Kidney tubule cell (primary cell): ENCODE measurements around the gene RPL18.
"Not testable (repeated sequence)": the region's sequence is repeated elsewhere in the genome, so short reads cannot be mapped to it uniquely, and the experiment has no call there.

Source experiments
- DNase-seq: peaks from one replicate; pipeline ENCODE4 v3.0.0-alpha.2; 2018; ENCODE audit warnings: low spot score

The RPL18 gene

DNA sequence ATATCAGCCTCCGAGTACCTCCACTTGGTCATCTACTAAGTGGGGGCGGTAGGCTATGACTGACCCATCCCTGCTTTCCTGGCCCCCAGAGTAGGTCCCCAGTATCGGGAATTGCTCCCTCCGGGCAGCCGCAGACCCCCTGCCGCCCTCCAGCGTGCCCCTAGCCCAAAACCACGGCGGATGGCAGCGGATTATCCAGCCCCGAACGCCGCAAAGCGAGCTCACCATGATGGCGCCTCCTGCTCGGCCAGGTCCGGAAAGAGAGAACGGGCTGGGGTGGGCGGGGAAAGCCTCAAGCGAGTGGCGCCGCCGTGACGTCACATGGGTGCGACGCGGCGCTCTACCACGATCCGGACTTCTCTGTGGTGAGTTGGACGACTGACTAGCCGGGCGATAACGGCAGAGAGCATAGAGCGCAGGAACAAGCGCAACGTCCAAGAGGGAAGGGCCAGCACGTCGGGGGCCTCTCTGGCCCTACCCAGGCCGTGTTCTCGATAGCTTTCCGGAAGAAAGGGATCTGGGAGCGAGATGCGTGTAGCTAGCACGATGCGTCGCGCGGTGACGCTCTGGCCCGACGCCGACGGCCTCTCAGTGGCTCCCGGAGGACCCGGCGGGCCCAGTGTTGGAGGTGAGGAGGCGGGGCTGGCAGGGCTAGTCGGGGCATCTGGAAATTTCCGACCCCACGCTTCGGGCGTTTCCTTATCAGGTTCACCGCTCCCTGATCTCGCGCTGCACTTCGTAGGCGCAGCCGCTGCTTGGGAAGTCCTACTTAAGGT is at the start of gene RPL18, which contains the start of gene SPHK2:
Gene RPL18, minus strand, starts transcription at position 263 of the 776 bp plus-strand sequence. Its CDS starts 35 bp downstream, at position 228.
Gene SPHK2, plus strand, starts transcription at position 591 of the 776 bp plus-strand sequence. CDS start 1,009 bp downstream, outside the sequence.
- DNase-seq: peak; percentile 100

DNA sequence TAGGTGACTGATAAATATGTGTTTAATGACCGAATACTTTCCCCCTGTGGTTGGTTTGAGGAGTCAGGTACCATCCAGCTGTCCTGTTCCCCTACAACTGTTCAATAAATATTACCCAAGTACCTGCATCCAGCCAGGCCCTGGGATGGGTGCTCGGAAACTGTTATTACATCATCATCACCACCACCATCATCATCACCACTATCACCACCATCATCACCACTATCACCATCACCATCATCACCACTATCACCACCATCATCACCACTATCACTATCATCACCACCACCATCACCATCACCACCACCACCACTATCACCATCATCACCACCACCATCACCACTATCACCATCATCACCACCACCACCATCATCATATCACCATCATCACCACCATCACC is 49.8 kb upstream of the RPL18 start:
- DNase-seq: no peak

DNA sequence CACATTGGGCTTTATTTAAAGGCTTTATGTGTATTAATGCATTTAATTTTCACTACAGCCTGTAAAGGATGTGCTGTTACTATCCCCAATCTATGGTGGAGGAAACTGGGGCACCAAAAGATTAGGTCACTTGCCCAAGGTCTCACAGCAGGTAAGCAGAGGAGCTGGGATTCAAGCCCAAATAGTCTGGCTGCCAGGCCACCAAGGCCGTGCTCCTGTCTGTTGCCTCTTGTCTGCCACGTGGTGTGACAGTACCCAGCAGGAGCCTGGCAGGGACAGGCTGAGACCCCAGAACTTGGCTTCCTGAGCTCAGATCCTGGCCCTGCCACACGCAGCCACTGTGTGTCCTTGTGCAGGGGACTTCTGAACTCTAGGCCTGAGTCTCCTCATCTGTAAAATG is 49.4 kb upstream of the RPL18 start:
- no peak for DNase-seq

DNA sequence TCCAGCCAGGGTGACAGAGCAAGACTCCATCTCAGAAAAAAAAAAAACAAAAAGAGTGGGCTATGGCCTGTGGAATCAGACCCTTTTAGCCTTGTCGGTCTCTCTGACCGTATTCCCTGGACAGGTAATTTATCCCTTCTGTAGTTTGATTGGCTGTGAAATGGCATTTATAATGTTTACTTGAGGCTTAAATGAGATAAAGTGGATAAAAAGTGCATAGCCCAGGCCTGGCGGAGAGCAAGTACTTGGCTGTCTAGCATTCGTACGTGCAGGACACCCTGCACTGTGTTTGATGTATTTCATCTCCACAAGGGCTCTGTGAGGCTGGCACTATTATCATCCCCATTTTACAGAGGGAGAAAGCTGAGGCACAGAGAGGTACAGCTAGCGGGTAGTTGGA is 46.8 kb upstream of the RPL18 start:
- DNase-seq: no peak

DNA sequence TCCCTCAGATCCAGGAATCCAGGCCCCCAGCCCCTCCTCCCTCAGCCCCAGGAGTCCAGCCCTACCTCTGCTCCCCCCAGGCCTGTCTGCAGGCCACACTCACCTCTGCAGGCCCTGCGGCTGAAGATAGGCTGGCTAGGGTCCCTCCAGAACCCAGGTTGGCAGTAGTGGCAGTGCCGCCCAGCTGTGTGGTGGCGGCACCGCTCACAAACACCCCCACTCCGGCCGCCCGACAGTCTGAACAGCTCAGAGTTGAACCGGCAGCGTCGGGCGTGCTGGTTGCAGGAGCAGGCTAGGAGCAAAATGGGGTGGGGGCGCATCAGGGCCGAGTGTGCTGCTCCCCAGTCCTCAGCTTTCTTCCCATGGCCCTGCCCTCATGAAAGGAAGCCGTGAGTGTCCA is 45.5 kb upstream of the RPL18 start:
- DNase-seq: no peak

DNA sequence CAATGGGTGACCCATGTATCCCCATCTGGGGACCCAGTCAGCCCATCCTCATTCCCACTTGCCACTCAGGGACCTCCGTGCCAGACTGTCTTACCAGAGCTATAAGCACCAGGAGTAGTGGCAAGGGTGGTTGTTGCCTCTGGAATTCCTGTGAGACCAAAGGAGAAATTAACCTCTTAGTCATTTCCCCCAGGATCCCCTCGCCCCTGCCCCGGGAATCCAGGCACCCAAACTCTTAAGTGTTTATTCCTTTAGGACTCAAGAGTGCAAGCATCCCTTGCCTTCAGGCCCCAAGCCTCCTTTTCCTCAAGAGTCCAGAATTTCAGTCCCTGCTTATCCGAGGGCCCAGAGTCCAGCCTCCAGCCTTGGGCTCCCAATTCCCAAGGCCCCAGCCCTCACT is 44.7 kb upstream of the RPL18 start:
- no peak for DNase-seq

DNA sequence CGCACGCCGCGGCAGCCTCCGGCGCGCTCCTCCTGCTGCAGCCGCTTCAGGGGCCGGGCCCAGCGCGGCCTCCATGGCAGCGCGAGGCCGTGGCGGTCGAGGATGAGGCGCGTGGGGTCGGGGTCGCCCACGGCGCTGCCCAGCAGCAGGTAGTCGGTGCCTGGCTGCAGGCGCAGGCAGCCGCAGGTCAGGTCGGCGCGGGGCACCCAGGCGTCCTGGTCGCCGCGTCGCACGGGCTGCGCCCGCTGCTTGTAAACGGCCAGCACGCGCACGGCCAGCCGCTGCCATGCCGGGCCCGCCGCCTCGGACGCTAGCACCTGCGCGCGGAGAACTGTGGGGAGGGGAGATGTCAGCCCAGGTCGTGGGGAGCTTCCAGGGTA is 42.7 kb upstream of the RPL18 start:
- DNase-seq: no peak

DNA sequence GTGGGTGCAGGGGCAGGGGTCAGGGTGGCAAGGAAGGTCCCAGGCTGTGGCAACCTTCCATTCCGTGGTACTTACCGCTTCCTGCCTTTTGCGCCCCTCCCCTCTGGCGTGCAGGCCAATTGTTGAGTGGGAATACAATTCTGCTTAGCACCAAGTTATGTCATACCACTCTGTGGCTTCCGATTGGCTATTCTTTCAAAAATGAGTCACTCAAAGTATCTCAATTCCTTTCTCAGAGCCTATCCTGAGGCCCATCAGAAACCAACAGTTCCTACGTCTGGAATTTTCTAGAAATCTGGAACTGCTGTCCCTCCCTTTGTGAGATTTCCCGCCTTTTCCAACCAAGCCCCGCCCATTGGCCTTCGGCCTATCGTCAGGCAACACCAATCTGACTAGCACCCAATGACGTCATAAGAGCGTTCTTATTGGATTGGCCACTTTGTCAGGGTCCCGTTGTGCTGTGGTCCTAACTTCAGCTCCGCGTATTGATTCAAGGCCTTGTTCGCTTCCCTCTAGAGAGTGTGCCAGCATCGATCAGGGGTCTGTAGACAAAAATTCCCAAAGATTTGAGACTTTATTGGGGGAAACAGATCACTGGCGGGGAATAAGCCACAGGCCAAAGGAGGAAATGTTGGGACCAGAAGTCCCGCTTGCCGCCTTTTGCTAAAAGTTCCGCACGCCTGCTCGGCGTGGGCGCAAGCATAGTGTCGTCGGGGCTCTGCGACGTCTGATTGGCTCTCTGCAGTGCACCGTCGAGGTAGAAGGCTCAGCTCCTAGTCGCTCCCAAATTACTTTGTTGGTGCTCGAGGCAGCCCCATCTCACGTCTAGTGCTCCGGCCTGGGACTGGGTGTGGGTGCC is 42.1 kb upstream of the RPL18 start:
- DNase-seq: peak; percentile 90

DNA sequence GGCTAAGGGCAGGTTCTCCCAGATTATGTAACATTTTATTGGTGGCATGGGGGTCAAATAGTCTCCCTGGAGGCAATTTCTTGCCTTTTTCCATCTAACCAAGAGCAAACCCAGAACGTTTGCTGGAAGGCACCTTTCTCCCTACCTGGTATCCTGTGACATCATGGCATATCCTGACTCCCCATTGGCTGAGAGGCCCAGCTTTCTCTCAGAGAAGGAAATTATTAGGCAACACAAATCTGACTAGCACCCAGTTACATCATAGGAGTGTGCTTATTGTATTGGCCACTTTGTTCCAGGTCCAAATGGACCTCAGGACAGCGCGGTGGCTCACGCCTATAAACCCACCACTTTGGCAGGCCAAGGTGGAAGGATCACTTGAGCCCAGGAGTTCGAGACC is 40.8 kb upstream of the RPL18 start:
- DNase-seq: peak; percentile 27

DNA sequence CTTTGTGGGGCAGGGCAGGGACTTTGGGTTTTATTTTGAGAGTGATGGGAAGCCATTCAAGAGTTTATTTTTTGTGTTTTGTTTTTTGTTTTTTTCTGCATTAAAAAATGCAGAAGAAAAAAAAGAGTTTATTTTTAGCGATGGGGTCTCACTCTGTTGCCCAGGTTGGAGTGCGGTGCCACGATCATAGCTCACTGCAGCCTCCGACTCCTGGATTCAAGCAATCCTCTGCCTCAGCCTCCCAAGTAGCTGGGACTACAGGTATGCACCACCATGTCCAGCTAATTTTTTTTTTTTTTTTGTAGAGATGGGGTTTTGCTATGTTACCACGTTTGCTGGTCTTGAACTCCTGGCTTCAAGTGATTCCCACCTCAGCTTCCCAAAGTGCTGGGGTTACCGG is 39.5 kb upstream of the RPL18 start:
- no peak for DNase-seq

DNA sequence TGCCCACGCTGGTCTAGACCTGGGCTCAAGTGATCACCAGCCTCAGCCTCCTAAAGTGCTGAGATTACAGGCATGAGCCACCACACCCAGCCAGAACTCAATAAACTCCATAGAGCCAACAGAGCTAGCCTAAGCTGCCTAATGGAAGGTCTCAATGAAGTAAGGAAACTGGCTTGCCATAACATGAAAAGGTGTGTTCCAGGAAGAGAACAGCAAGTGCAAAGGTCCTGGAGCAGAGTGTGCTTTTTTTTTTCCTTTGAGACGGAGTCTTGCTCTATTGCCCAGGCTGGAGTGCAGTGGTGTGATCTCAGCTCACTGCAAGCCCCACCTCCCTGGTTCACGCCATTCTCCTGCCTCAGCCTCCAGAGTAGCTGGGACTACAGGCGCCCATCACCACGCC is 38.9 kb upstream of the RPL18 start:
- not testable (repeated sequence) for DNase-seq

DNA sequence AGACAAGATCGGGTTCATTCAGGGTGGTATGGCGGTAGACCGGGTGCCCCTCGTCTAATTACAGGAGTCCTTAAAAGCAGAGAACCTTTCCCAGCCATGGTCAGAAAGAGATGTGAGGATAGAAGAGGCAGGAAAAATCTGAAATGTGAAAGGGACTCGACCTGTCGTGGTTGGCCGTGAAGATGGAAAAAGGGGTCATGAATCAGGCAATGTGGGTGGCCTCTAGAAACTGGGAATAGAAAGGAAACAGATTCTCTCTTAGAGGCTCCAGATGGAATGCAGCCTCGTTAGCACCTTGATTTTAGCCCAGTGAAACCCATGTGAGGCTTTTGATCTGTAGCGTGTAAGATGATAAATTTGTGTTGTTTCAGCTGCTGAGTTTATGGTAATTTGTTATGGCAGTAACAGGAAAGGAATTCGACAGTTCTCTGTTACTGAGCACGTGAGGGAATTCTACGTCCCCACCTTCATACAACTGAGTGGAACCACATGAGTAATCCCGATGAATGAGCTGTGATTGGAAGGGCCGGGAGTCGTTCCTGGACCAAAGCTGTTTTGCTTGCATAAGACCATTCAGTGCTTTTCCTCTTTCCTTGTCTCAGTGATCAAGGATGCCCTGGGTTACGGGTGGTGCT is 38.0 kb upstream of the RPL18 start:
- peak; percentile 86 for DNase-seq

DNA sequence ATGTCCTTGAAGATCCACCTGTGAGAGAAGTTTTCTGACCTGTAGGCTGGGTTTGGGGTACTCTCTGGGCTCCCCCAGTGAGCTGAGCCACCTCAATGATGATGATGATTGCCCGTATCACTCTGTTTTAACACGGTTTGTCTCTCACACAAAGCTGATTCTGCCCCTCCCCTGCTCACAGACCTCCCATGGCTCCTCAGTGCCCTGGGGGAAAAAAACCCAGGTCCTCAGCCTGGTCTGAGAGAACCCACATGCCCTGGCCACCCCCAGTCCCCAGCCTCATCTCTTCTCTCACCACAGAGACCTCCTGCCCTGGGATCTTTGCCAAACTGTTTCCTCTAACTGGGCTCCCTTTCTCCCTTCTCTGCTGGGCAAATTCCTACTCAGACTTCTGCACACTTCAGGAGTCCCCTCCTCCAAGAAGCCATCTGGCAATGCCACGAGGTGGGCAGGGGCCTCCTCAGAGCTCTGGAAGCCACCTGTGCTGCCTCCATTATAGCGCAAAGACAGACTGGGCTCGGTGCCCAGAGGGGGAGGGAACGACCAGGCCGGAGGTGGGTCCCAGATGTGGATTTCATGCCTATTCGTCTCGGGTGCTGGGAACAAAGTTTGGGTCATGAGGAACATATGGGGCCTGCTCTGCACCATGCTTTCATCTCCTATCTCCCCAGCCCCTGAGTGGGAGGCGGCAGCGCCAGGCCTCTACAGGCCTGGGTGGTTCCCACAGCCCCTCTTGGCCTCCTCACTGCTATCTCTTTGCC is 35.5 kb upstream of the RPL18 start:
- DNase-seq: no peak

DNA sequence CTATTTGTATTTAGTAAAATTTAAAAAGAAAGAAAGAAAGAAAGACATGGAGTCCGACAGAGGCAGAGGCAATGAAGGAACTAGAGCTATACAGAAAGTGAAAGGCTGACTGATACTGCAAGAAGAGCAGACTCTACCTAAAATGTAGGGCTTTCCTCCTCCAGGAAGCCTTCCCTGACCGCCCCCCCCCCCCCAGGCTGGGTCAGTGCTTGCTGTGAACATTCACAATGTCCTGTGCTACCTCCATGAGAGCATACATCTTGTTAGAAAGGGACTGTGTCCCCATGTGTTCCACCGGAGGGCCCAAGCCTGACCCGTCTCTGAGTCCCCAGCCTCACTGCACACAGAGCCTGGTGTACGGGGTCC is 32.7 kb upstream of the RPL18 start:
- DNase-seq: no peak

DNA sequence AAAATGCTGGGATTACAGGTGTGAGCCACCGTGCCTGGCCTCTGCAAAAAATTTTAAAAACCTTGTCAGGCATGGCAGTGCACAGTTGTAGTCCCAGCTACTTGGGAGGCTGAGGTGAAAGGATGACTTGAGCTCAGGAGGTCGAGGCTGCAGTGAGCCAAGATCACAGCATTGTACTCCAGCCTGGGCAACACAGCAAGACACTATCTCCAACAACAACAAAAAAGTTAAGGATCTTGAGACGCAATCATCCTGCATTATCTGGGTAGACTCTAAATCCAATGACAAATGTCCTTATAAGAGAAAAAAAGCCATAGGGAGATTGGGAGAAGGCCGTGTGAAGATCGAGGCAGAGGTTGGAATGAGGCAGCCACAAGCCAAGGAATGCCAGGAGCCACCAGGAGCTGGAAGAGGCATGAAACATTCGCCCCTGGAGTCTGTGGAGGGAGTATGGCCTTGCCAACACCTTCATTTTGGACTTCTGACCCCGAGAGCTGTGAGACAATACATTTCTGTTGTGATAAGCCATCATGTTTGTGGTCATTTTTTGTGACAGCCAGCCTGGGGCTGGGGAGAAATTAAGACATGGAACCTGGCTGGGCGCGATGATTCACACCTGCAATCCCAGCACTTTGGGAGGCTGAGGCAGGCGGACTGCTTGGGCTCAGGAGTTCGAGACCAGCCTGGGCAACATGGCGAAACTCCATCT is 32.1 kb upstream of the RPL18 start:
- DNase-seq: no peak

DNA sequence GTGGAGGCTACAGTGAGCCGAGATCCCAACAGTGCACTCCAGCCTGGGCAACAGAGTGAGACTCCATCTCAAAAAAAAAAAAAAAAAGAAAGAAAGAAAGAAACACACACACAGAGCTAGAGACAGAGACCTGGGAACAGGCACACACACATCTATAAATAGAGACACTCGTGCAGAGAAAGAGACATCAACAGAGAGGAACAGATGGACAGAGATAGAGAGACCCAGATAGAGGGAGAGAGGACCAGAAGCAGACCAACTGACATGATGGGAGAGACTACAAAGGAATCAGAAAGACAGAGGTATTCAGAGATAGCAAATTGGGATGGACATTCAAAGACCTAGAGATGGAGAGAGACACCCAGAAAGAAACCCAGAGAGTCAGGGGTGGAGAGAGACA is 29.2 kb upstream of the RPL18 start:
- no peak for DNase-seq

DNA sequence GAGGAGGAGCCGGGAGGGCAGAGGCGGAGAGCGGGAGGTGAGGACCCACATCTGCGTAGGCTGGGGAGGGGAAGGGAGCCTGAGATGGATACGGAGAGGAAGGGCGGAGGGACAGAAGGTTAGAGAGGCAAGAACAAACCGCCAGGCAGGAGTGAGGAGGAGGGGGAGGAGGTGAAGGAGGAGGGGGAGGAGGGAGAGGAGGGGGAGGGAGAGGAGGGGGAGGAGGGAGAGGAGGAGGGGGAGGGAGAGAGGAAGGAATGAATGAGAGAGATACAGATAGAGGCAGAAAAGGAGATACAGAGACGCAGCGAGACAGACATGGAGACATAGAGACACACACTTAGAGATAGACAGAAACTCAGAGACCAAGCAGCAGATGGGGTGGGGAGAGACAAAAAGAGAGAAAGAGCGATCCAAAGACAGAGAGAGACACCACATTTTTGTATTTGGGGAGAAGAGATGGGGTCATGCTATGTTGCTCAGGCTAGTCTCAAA is 27.8 kb upstream of the RPL18 start:
- DNase-seq: no peak

DNA sequence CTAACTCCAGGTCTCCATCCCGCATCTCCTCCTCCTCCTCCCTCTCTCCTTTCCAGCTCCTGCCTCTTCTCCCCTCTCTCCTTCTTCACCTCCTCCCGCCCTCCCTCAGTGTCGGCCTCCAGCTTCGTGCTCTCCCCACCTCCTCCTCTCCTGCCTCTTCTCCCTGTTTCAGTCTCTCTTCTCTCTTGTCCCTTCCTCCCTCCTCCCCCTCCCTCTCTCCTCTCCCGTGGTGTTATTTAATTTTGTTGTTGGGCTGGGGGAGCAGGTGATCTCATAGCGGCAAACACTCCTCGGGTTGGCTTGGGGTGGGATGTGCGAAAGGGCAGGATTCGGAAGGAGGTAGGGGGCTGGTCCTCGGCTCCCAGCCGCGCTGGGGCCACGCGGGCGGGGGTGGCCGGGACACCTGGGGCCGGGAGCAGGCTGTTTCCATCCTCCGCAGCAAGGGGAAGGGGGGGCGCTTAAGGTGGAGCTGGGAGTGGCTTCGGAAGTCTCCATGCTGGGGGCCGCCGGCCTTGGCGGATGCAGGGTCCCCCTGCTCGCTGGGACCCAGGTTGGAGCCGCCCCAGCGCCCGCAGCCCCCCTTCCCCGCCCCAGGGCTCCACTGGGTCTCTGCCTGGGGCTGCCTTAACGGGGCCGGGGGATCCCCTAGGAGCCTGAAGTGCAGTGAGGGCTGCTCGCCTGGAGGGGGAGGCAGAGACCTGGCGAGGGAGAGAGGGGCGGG is 27.2 kb upstream of the RPL18 start, which contains the start of gene CA11:
Gene CA11, minus strand, starts transcription at position 187 of the 721 bp plus-strand sequence. CDS start 555 bp downstream, outside the sequence.
- peak; percentile 82 for DNase-seq

DNA sequence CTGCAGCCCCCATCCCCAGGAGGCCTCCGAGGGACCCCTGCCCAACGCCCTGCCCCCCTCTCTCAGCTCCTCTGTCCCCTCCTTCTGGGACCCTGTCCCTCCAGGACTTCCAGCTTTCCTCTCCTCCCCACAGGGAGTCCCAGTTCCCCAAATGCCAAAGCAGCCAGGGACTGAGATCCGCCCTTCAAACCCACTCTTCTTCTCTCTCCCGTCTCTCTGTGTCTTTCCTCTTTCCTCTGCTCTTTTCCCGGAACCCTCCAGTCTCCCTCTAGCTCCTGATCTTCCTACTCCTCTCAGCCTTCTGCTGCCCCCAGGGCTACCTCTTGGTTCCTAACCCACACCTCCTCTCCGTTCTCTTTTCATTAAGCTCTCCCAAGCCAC is 26.6 kb upstream of the RPL18 start:
- DNase-seq: no peak

DNA sequence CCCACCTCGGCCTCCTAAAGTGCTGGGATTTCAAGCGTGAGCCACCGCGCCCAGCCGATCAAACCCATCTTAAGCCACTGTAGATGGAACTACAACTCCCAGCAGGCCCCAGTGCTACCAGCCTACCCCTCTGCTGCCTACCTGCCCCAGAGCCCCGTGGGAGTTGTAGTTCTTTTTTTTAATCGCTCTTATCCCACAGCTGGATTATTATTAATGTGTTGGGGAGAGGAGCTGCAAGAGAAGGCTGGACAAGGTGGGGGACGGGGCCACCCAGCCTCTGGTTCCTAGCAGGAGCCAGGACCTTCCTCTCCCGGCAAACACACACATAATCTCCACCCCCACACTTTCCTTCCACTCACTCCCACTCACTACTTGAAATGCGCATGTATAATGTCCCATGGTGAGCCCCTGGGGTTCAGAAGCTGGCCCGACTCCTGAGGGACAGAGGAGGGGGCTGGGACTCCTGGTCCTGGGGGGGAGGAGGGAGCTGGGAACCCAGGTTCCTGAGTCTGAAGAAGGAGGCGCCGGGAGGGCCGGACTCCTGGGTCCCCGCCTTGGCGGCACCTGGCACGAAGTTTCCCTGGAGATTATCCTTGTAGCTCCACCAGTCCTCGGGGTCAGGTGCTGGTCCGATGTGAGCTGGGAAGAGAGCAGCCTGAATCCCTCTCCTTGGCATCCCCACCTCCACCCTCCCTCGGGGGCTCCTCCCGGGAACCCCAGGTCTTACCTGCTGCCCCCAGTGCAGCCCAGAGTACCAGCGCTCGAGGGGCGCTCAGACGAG is 26.1 kb upstream of the RPL18 start:
- DNase-seq: peak; percentile 66
